GM12878 (cell line): ENCODE results near the gene GADD45A. TPM values are rescaled to one million over a fixed set of nuclear protein-coding genes. Genes with fewer than 3 reads are reported as not detected.
A peak's percentile ranks its signal among the peaks of the same experiment; 100 is the strongest.

Source experiments
- BHLHE40 ChIP-seq, 2 experiments: fragments of 450-650 bp in 1 of 2; IDR thresholded peaks; 2 replicates each; pipeline ENCODE4 v1.6.1; 2011 to 2017; ENCODE audit warnings: low read depth in 2 of 2, borderline replicate concordance in 1 of 2, improper control_type of control experiment in 1 of 2, low read length in 1 of 2, mild to moderate bottlenecking in 1 of 2
- CBFB ChIP-seq: IDR thresholded peaks from 2 replicates; pipeline ENCODE4 v1.6.1; 2016; ENCODE audit warnings: antibody characterized with exemption, low read depth
- CHD4 ChIP-seq: fragments of 200-600 bp; sonication (generic); IDR thresholded peaks from 2 replicates; pipeline ENCODE4 v1.6.1; 2016; ENCODE audit warnings: mild to moderate bottlenecking
- GATAD2B ChIP-seq: fragments of 450-650 bp; conservative IDR thresholded peaks from 2 replicates; pipeline ENCODE4 v1.6.1; 2017; ENCODE audit warnings: low read depth, mild to moderate bottlenecking, moderate library complexity
- HDAC2 ChIP-seq: fragments of 200-600 bp; sonication (generic); IDR thresholded peaks from 2 replicates; pipeline ENCODE4 v1.6.1; 2017
- KLF5 ChIP-seq: fragments of 450-650 bp; IDR thresholded peaks from 2 replicates; pipeline ENCODE4 v1.6.1; 2014; ENCODE audit warnings: mild to moderate bottlenecking; ENCODE audit not compliant: partially characterized antibody
- LARP7 ChIP-seq: fragments of 450-650 bp; IDR thresholded peaks from 2 replicates; pipeline ENCODE4 v1.6.1; 2017; ENCODE audit warnings: mild to moderate bottlenecking
- MTA2 ChIP-seq: fragments of 450-650 bp; IDR thresholded peaks from 2 replicates; pipeline ENCODE4 v1.6.1; 2016; ENCODE audit warnings: low read depth, mild to moderate bottlenecking, moderate library complexity
- NBN ChIP-seq: fragments of 450-650 bp; IDR thresholded peaks from 2 replicates; pipeline ENCODE4 v1.6.1; 2016
- NFIC ChIP-seq: IDR thresholded peaks from 2 replicates; pipeline ENCODE4 v1.6.1; 2012; ENCODE audit warnings: low read depth, mild to moderate bottlenecking, inconsistent platforms, low read length, moderate library complexity
- SKIL ChIP-seq: fragments of 450-650 bp; IDR thresholded peaks from 2 replicates; pipeline ENCODE4 v1.6.1; 2017; ENCODE audit warnings: mild to moderate bottlenecking, low read depth, inconsistent platforms; ENCODE audit not compliant: poor library complexity, severe bottlenecking
- SMARCA5 ChIP-seq: fragments of 450-650 bp; IDR thresholded peaks from 2 replicates; pipeline ENCODE4 v1.6.1; 2017; ENCODE audit warnings: mild to moderate bottlenecking
- STAT1 ChIP-seq: fragments of 450-650 bp; conservative IDR thresholded peaks from 2 replicates; pipeline ENCODE4 v1.6.1; 2014; ENCODE audit warnings: antibody characterized with exemption, mild to moderate bottlenecking
- TCF7 ChIP-seq: IDR thresholded peaks from 2 replicates; pipeline ENCODE4 v1.6.1; 2014; ENCODE audit warnings: antibody characterized with exemption, borderline replicate concordance
- USF1 ChIP-seq: IDR thresholded peaks from 2 replicates; pipeline ENCODE4 v1.6.1; 2011; ENCODE audit warnings: borderline replicate concordance, low read depth, mild to moderate bottlenecking, moderate library complexity, mixed read lengths, low read length; ENCODE audit not compliant: insufficient read depth; ENCODE audit errors: extremely low read length
- ZBTB11 ChIP-seq: fragments of 450-650 bp; formaldehyde crosslinking; IDR thresholded peaks from 2 replicates; pipeline ENCODE4 v1.5.0; 2022; ENCODE audit warnings: mild to moderate bottlenecking, missing genetic modification characterization
- ZNF207 ChIP-seq: fragments of 450-650 bp; IDR thresholded peaks from 2 replicates; pipeline ENCODE4 v1.6.1; 2014; ENCODE audit warnings: antibody characterized with exemption, mild to moderate bottlenecking, borderline replicate concordance
- ZNF592 ChIP-seq: fragments of 450-650 bp; IDR thresholded peaks from 2 replicates; pipeline ENCODE4 v1.6.1; 2017; ENCODE audit warnings: mild to moderate bottlenecking, moderate library complexity
- ZZZ3 ChIP-seq: IDR thresholded peaks from 2 replicates; pipeline ENCODE4 v1.6.1; 2011; ENCODE audit warnings: low read depth; ENCODE audit not compliant: control insufficient read depth, insufficient read length
- polyA plus RNA-seq, 11 experiments: library from polyadenylated mRNA; depleted of rRNA in 4 of 11; unstranded in 6 of 11; stranded (reverse) in 5 of 11; fragments of >200 nt; fragmentation: Nextera tagmentation in 4 of 11; fragmentation: Illumina TruSeq in 1 of 11; extraction: Ambion mirVana in 4 of 11; extraction: Trizol in 1 of 11; gene quantifications; 1 replicate in 1 of 11; 2 replicates in 10 of 11; pipeline versions ENCODE4 v1.2.1 to v1.2.3, GENCODE V29; 2011 to 2016; ENCODE audit warnings: inconsistent platforms in 2 of 11, missing spikeins in 2 of 11, low read depth in 1 of 11
- total RNA-seq, 4 experiments: library from RNA; depleted of rRNA in 3 of 4; stranded (reverse); fragments of >200 nt in 3 of 4; fragmentation: Illumina TruSeq in 1 of 4; extraction: Trizol in 1 of 4; gene quantifications; 2 replicates each; pipeline versions ENCODE4 v1.2.1 to v1.2.3, GENCODE V29; 2013 to 2021

Gene GADD45A
- total and polyA plus RNA-seq, 10 of the 15 experiments (the other 5 are each of a cell fraction or from before 2014, with no cell fraction given) = 4.7 to 48.9 (median 18.5) TPM

GRCh38 chr1:67735806-67736627, 51.0 kb downstream of the GADD45A start (continued):
- no peak for TF ChIP-seq ZBTB11
- TF ChIP-seq SMARCA5 = no peak; the same call in 1 of the 2 replicates
- TF ChIP-seq HDAC2 = no peak
- peak; percentile 54 for TF ChIP-seq MTA2
- no peak for TF ChIP-seq CHD4
- no peak for TF ChIP-seq LARP7
- TF ChIP-seq NBN = peak; percentile 78; the same call in 1 of the 2 replicates
- no peak for TF ChIP-seq ZNF207
- TF ChIP-seq ZZZ3 = no peak
- no peak for TF ChIP-seq STAT1
- TF ChIP-seq KLF5 = no peak
- no peak for TF ChIP-seq ZNF592
- TF ChIP-seq TCF7 = no peak
- 0 out of 2 replicates have a peak, but pooled peaks have one; percentile 31 for TF ChIP-seq NFIC
- TF ChIP-seq BHLHE40 (IDR thresholded peaks at IDR 0.05; ENCODE audit: borderline replicate concordance in 1 of 2, low read depth in 2 of 2, low read length in 1 of 2) = 0 out of 4 replicates have a peak, but pooled peaks of 1 of the 2 experiments have one; percentile 8
- 0 out of 2 replicates have a peak, but pooled peaks have one; percentile 48 for TF ChIP-seq GATAD2B
- no peak for TF ChIP-seq SKIL
- TF ChIP-seq USF1 = no peak
- TF ChIP-seq CBFB = 0 out of 2 replicates have a peak, but pooled peaks have one; percentile 36
